ENCODE data around the gene NBEAL2. TPM values are rescaled to one million over a fixed set of nuclear protein-coding genes. Genes with fewer than 3 reads are reported as not detected.

Gene NBEAL2
- total and polyA plus RNA-seq, 7 donors: 5.4 to 13.0 (median 7.4) TPM

GRCh38 chr3:46970391-46971091 lies 8.9 kb upstream of the NBEAL2 start:
- Histone ChIP-seq H3K4me1 (peaks cover 90% of the 10 kb centered on the region), H3K27ac (peak overlapping the region; percentile 71), H3K4me3 (peak overlapping the region; percentile 11), H3K36me3 (ENCODE audit: insufficient read depth in 1 of 2, low read depth in 1 of 2) (peaks cover 0 to 17% of the 10 kb centered on the region in 2 donors), H3K9me3 (no peaks in the 10 kb centered on the region), H3K27me3 (ENCODE audit: insufficient read depth in 3 of 3, low read length in 2 of 3) (no peaks in the 10 kb centered on the region)
- 8 to 16% (median 13%) methylated on average over 3 of the region's 3 CpGs for WGBS, 3 donors
- ATAC-seq: peak; percentile 79 to 88 (median 84)
- peak; percentile 48 to 74 for DNase-seq
- TF ChIP-seq CTCF (IDR thresholded peaks at IDR 0.05): no peak
- intact Hi-C loops (cut with DNase I): loop anchor here (5.0 kb wide), 1 partner anchor 33 kb away; no protein-coding TSS in a partner anchor

- Histone ChIP-seq H3K4me1 (peaks cover 87% of the 10 kb centered on the region), H3K9me3 (no peaks in the 10 kb centered on the region), H3K4me3 (peak overlapping the region; percentile 11), H3K36me3 (ENCODE audit: insufficient read depth in 1 of 2, low read depth in 1 of 2) (peaks cover 0 to 13% of the 10 kb centered on the region in 2 donors), H3K27me3 (ENCODE audit: insufficient read depth in 3 of 3, low read length in 2 of 3) (no peaks in the 10 kb centered on the region), H3K27ac (peak overlapping the region; percentile 71)
- ATAC-seq (peak in 1 of 4 donors; percentile 1), DNase-seq (no peak)
- TF ChIP-seq CTCF (IDR thresholded peaks at IDR 0.05): no peak
- WGBS, 3 donors: 30 to 32% (median 31%) methylated on average over 6 of the region's 6 CpGs
- intact Hi-C loops (cut with DNase I): loop anchor here (5.0 kb wide), 1 partner anchor 34 kb away; no protein-coding TSS in a partner anchor
These were observed 8.3 kb upstream of the NBEAL2 start for GRCh38 chr3:46971151-46971550.

GRCh38 chr3:46971742-46972141 lies 7.7 kb upstream of the NBEAL2 start:
- Histone ChIP-seq H3K27ac (peak overlapping the region; percentile 71), H3K36me3 (ENCODE audit: insufficient read depth in 1 of 2, low read depth in 1 of 2) (peaks cover 0 to 13% of the 10 kb centered on the region in 2 donors), H3K27me3 (ENCODE audit: insufficient read depth in 3 of 3, low read length in 2 of 3) (no peaks in the 10 kb centered on the region), H3K4me3 (no peak overlapping the region), H3K4me1 (peaks cover 81% of the 10 kb centered on the region), H3K9me3 (no peaks in the 10 kb centered on the region)
- TF ChIP-seq CTCF (IDR thresholded peaks at IDR 0.05): no peak
- no peak for DNase-seq
- no peak for ATAC-seq
- intact Hi-C loops (cut with DNase I): loop anchor here (5.0 kb wide), 1 partner anchor 34 kb away; no protein-coding TSS in a partner anchor
- 67 to 89% (median 81%) methylated on average over 1 of the region's 1 CpG for WGBS, 3 donors

- DNase-seq: no peak
- ATAC-seq: no peak
- intact Hi-C loops (cut with DNase I): loop anchor here (5.0 kb wide), 1 partner anchor 35 kb away; no protein-coding TSS in a partner anchor
- no peak for TF ChIP-seq CTCF (IDR thresholded peaks at IDR 0.05)
- H3K27me3 ChIP-seq (ENCODE audit: insufficient read depth in 3 of 3, low read length in 2 of 3): no peaks in the 10 kb centered on the region
- peaks cover 0 to 13% of the 10 kb centered on the region in 2 donors for H3K36me3 ChIP-seq (ENCODE audit: insufficient read depth in 1 of 2, low read depth in 1 of 2)
- 80 to 86% (median 82%) methylated on average over 2 of the region's 2 CpGs for WGBS, 3 donors
- H3K4me3 ChIP-seq: no peak overlapping the region
- H3K27ac ChIP-seq: no peak overlapping the region
- H3K4me1 ChIP-seq: peaks cover 74% of the 10 kb centered on the region
- no peaks in the 10 kb centered on the region for H3K9me3 ChIP-seq
These were observed 7.1 kb upstream of the NBEAL2 start for GRCh38 chr3:46972396-46972795.

Data from psoas muscle (tissue), 8 donors.